HEK293 (cell line): ENCODE results near the gene TANGO2.

Source experiments
- CTCF ChIA-PET: fragments of 350-600 bp; formaldehyde crosslinking; extraction: SDS; loops from one replicate; lab custom pipeline; 2021; ENCODE audit warnings: antibody characterized with exemption; lab: Yijun Ruan, JAX
- POLR2A ChIA-PET: fragments of 300-600 bp; formaldehyde crosslinking; extraction: SDS; loops from one replicate; lab custom pipeline; 2020; ENCODE audit warnings: antibody characterized with exemption, inconsistent platforms; lab: Yijun Ruan, JAX
- H3K27ac ChIP-seq: fragments of 200-500 bp; sonication (Bioruptor generic); 2 replicates; pipeline ENCODE4 v1.5.1; 2014; ENCODE audit warnings: low read depth, low read length, control low read depth, inconsistent platforms; ENCODE audit errors: extremely low read depth
- H3K36me3 ChIP-seq, 2 experiments: fragments of 200-500 bp in 1 of 2; sonication (Bioruptor generic) in 1 of 2; 1 replicate in 1 of 2; 2 replicates in 1 of 2; pipeline ENCODE4 v1.5.1; 2014 to 2017; ENCODE audit warnings: inconsistent platforms in 2 of 2, low read length in 2 of 2; ENCODE audit not compliant: control insufficient read depth in 2 of 2, insufficient read depth in 1 of 2
- H3K4me1 ChIP-seq: fragments of 200-500 bp; sonication (Bioruptor generic); 2 replicates; pipeline ENCODE4 v1.5.1; 2014; ENCODE audit warnings: mild to moderate bottlenecking, low read length, inconsistent platforms; ENCODE audit not compliant: control insufficient read depth, insufficient read depth
- H3K4me3 ChIP-seq: 2 replicates; pipeline ENCODE4 v1.5.1; 2011; ENCODE audit warnings: low read depth, mild to moderate bottlenecking, control low read depth, low read length, moderate library complexity
- H3K9me3 ChIP-seq: fragments of 200-500 bp; sonication (Bioruptor generic); 2 replicates; pipeline ENCODE4 v1.5.1; 2014; ENCODE audit warnings: low read depth, low read length, inconsistent platforms; ENCODE audit not compliant: control insufficient read depth, insufficient read depth
- CTCF ChIP-seq: fragments of 450-650 bp; formaldehyde crosslinking; IDR thresholded peaks from 2 replicates; pipeline ENCODE4 v1.5.1; 2016; ENCODE audit warnings: missing biosample characterization, missing genetic modification characterization
- GLIS1 ChIP-seq: fragments of 450-650 bp; formaldehyde crosslinking; IDR thresholded peaks from 2 replicates; pipeline ENCODE4 v1.5.1; 2016; ENCODE audit warnings: missing biosample characterization, missing genetic modification characterization
- INSM2 ChIP-seq: fragments of 450-650 bp; formaldehyde crosslinking; IDR thresholded peaks from 2 replicates; pipeline ENCODE4 v1.5.1; 2016; ENCODE audit warnings: missing biosample characterization, missing genetic modification characterization
- KLF1 ChIP-seq: fragments of 450-650 bp; formaldehyde crosslinking; IDR thresholded peaks from 2 replicates; pipeline ENCODE4 v1.5.1; 2016; ENCODE audit warnings: missing biosample characterization, missing genetic modification characterization
- ZBTB20 ChIP-seq: fragments of 450-650 bp; formaldehyde crosslinking; IDR thresholded peaks from 2 replicates; pipeline ENCODE4 v1.5.1; 2016; ENCODE audit warnings: missing biosample characterization, missing genetic modification characterization
- ZBTB21 ChIP-seq: fragments of 450-650 bp; formaldehyde crosslinking; IDR thresholded peaks from 2 replicates; pipeline ENCODE4 v1.5.1; 2017; ENCODE audit warnings: missing biosample characterization, missing genetic modification characterization
- ZBTB26 ChIP-seq: fragments of 450-650 bp; formaldehyde crosslinking; optimal IDR thresholded peaks from 2 replicates; pipeline ENCODE3; 2016; ENCODE audit warnings: missing biosample characterization, mild to moderate bottlenecking, missing genetic modification characterization
- ZFHX2 ChIP-seq: fragments of 450-650 bp; formaldehyde crosslinking; conservative IDR thresholded peaks from 2 replicates; pipeline ENCODE4 v1.5.1; 2016; ENCODE audit warnings: missing biosample characterization, missing genetic modification characterization
- ZNF140 ChIP-seq: fragments of 450-650 bp; formaldehyde crosslinking; IDR thresholded peaks from 2 replicates; pipeline ENCODE4 v1.5.1; 2016; ENCODE audit warnings: missing biosample characterization, missing genetic modification characterization
- ZNF2 ChIP-seq: fragments of 450-650 bp; formaldehyde crosslinking; IDR thresholded peaks from 2 replicates; pipeline ENCODE4 v1.5.1; 2016; ENCODE audit warnings: missing biosample characterization, missing genetic modification characterization
- ZNF24 ChIP-seq: fragments of 450-650 bp; formaldehyde crosslinking; IDR thresholded peaks from 2 replicates; pipeline ENCODE4 v1.5.1; 2016; ENCODE audit warnings: missing biosample characterization, missing genetic modification characterization
- ZNF341 ChIP-seq: fragments of 450-650 bp; formaldehyde crosslinking; IDR thresholded peaks from 2 replicates; pipeline ENCODE4; 2016; ENCODE audit warnings: low read depth, missing biosample characterization, missing genetic modification characterization
- ZNF521 ChIP-seq: fragments of 450-650 bp; formaldehyde crosslinking; IDR thresholded peaks from 2 replicates; pipeline ENCODE4 v1.5.1; 2017; ENCODE audit warnings: missing biosample characterization, mild to moderate bottlenecking, missing genetic modification characterization
- ZNF530 ChIP-seq: fragments of 450-650 bp; formaldehyde crosslinking; IDR thresholded peaks from 2 replicates; pipeline ENCODE4 v1.5.1; 2016; ENCODE audit warnings: low read depth, missing biosample characterization, missing genetic modification characterization
- ZNF571 ChIP-seq: fragments of 450-650 bp; formaldehyde crosslinking; IDR thresholded peaks from 2 replicates; pipeline ENCODE4 v1.5.0; 2017; ENCODE audit warnings: missing biosample characterization, missing genetic modification characterization
- ZNF585B ChIP-seq: fragments of 450-650 bp; formaldehyde crosslinking; IDR thresholded peaks from 2 replicates; pipeline ENCODE4 v1.5.1; 2016; ENCODE audit warnings: missing biosample characterization, missing genetic modification characterization
- ZNF610 ChIP-seq: fragments of 450-650 bp; formaldehyde crosslinking; IDR thresholded peaks from 2 replicates; pipeline ENCODE4 v1.5.1; 2016; ENCODE audit warnings: missing biosample characterization, missing genetic modification characterization, borderline replicate concordance
- ZNF621 ChIP-seq: fragments of 450-650 bp; formaldehyde crosslinking; IDR thresholded peaks from 2 replicates; pipeline ENCODE4 v1.5.1; 2017; ENCODE audit warnings: missing biosample characterization, missing genetic modification characterization
- ZNF626 ChIP-seq: fragments of 450-650 bp; sonication (Bioruptor Pico); formaldehyde crosslinking; IDR thresholded peaks from 2 replicates; pipeline ENCODE4 v1.5.1; 2018; ENCODE audit warnings: missing biosample characterization, missing genetic modification characterization, inconsistent platforms
- ZNF791 ChIP-seq: fragments of 450-650 bp; formaldehyde crosslinking; IDR thresholded peaks from 2 replicates; pipeline ENCODE4 v1.5.1; 2016; ENCODE audit warnings: missing biosample characterization, missing genetic modification characterization
- TF ChIP-seq, protein P1 (sequence below): fragments of 450-650 bp; formaldehyde crosslinking; IDR thresholded peaks from 2 replicates; pipeline ENCODE4 v1.5.1; 2017; ENCODE audit warnings: missing biosample characterization, missing genetic modification characterization

Gene TANGO2

GRCh38 chr22:19998991-19999820 lies 21.7 kb upstream of the TANGO2 start:
- H3K4me1 ChIP-seq, result no peaks in the 10 kb centered on the region

More at GRCh38 chr22:19998991-19999820, 21.7 kb upstream of the TANGO2 start:
- ChIA-PET CTCF (interaction anchor here (1.0 kb wide), 1 partner anchor 15 kb away, joined by 6 read pairs; no protein-coding TSS in a partner anchor), POLR2A (interaction anchor here (1.8 kb wide), 1 partner anchor 13 kb away, joined by 3 read pairs; no protein-coding TSS in a partner anchor)
- H3K36me3 ChIP-seq, result no peaks in the 10 kb centered on the region
- H3K4me3 ChIP-seq, result no peak overlapping the region
- TF ChIP-seq ZNF791, result no peak
- TF ChIP-seq GLIS1 (tag by site-specific recombination), result peak; percentile 68
- TF ChIP-seq ZNF24 (tag by site-specific recombination), result no peak
- no peak for TF ChIP-seq ZNF621 (tag by site-specific recombination)
- peak; percentile 27; the same call in 1 of the 2 replicates for TF ChIP-seq ZFHX2 (tag by site-specific recombination)
- no peak for TF ChIP-seq CTCF (tag by site-specific recombination)
- no peak for TF ChIP-seq ZNF585B
- TF ChIP-seq ZBTB26 (tag by site-specific recombination), result no peak
- TF ChIP-seq KLF1 (tag by site-specific recombination), result peak; percentile 22; the same call in 1 of the 2 replicates
- no peak for TF ChIP-seq ZNF626 (tag by site-specific recombination)
- TF ChIP-seq ZNF610 (tag by site-specific recombination), result no peak
- no peak for TF ChIP-seq ZBTB20 (tag by site-specific recombination)
- no peak for TF ChIP-seq ZNF140 (tag by site-specific recombination)
- TF ChIP-seq INSM2, result no peak
- TF ChIP-seq ZNF341 (tag by site-specific recombination), result peak; percentile 56
- TF ChIP-seq ZNF521, result no peak
- no peak for TF ChIP-seq ZBTB21 (tag by site-specific recombination)
- TF ChIP-seq ZNF571 (tag by site-specific recombination), result no peak
- no peak for TF ChIP-seq ZNF530 (tag by site-specific recombination)
- TF ChIP-seq ZNF2 (tag by site-specific recombination), result no peak
- TF ChIP-seq, protein P1, sequence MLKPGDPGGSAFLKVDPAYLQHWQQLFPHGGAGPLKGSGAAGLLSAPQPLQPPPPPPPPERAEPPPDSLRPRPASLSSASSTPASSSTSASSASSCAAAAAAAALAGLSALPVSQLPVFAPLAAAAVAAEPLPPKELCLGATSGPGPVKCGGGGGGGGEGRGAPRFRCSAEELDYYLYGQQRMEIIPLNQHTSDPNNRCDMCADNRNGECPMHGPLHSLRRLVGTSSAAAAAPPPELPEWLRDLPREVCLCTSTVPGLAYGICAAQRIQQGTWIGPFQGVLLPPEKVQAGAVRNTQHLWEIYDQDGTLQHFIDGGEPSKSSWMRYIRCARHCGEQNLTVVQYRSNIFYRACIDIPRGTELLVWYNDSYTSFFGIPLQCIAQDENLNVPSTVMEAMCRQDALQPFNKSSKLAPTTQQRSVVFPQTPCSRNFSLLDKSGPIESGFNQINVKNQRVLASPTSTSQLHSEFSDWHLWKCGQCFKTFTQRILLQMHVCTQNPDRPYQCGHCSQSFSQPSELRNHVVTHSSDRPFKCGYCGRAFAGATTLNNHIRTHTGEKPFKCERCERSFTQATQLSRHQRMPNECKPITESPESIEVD (tag by site-specific recombination), result no peak
- TF ChIP-seq, all 188 proteins: peak for 4
- Histone ChIP-seq H3K9me3 (no peaks in the 10 kb centered on the region), H3K27ac (no peak overlapping the region)
